GM18507 (cell line): ENCODE measurements around the gene ZNF512B.

Source experiments
- DNase-seq: peaks from one replicate; pipeline ENCODE4 v3.0.0; 2011; ENCODE audit warnings: low read depth; ENCODE audit not compliant: insufficient read length; ENCODE audit errors: extremely low spot score
- FAIRE-seq: peaks from 2 replicates; lab custom pipeline; 2011; peaks lifted over from hg19 to GRCh38; lab: Jason Lieb, UNC

ZNF512B gene

GRCh38 chr20:63953764-63954429 lies 15.8 kb downstream of the ZNF512B start:
- no peak for DNase-seq

GRCh38 chr20:63952769-63953168 lies 17.0 kb downstream of the ZNF512B start:
- DNase-seq, result no peak
- no peak for FAIRE-seq

More at GRCh38 chr20:63953764-63954429, 15.8 kb downstream of the ZNF512B start:
- no peak for FAIRE-seq

- FAIRE-seq (no peak), DNase-seq (no peak)
These were observed 17.6 kb downstream of the ZNF512B start for GRCh38 chr20:63952210-63952535.

GRCh38 chr20:63951398-63952209 lies 18.1 kb downstream of the ZNF512B start:
- DNase-seq (no peak), FAIRE-seq (no peak)

- no peak for FAIRE-seq
- no peak for DNase-seq
These were observed 18.9 kb downstream of the ZNF512B start for GRCh38 chr20:63950701-63951397.

- FAIRE-seq, result no peak
- DNase-seq, result no peak
These were observed 21.9 kb downstream of the ZNF512B start for GRCh38 chr20:63947638-63948456.

GRCh38 chr20:63946986-63947637 lies 22.6 kb downstream of the ZNF512B start:
- FAIRE-seq (no peak), DNase-seq (no peak)

- FAIRE-seq (no peak), DNase-seq (no peak)
These were observed 23.5 kb downstream of the ZNF512B start for GRCh38 chr20:63945921-63946920.

- FAIRE-seq (no peak), DNase-seq (no peak)
These were observed 24.6 kb downstream of the ZNF512B start for GRCh38 chr20:63945031-63945658.

GRCh38 chr20:63944078-63944941 lies 25.4 kb downstream of the ZNF512B start:
- DNase-seq (no peak), FAIRE-seq (no peak)

GRCh38 chr20:63943808-63944077 lies 26.0 kb downstream of the ZNF512B start:
- FAIRE-seq, result no peak

GRCh38 chr20:63942969-63943807 lies 26.5 kb downstream of the ZNF512B start:
- DNase-seq (no peak), FAIRE-seq (no peak)

More at GRCh38 chr20:63943808-63944077, 26.0 kb downstream of the ZNF512B start:
- no peak for DNase-seq

GRCh38 chr20:63942250-63942951 lies 27.3 kb downstream of the ZNF512B start:
- FAIRE-seq (peak; percentile 80), DNase-seq (peak; percentile 44)

- FAIRE-seq (peak; percentile 71), DNase-seq (peak; percentile 58)
These were observed 28.2 kb downstream of the ZNF512B start for GRCh38 chr20:63941282-63942081.
